ENCODE results near the gene MOCOS.

GRCh38 chr18:36307513-36307912 lies 120.2 kb downstream of the MOCOS start:
- TF ChIP-seq CTCF (IDR thresholded peaks at IDR 0.05) = no peak
- no peak for TF ChIP-seq POLR2A (IDR thresholded peaks at IDR 0.05)

All from body of pancreas (tissue), 4 donors.